ENCODE results near the gene MMP8. TPM values are rescaled to one million over a fixed set of nuclear protein-coding genes. Genes with fewer than 3 reads are reported as not detected.

Gene MMP8
- total RNA-seq, 2 experiments from 2014 or later: not detected

- peaks cover 10% of the 10 kb centered on the region for H3K27me3 Mint-ChIP-seq
- H3K27ac Mint-ChIP-seq: no peak overlapping the region
- ChIA-PET POLR2A (no interaction called here), CTCF (interaction anchor here (0.6 kb wide), 1 partner anchor 348 kb away, joined by 3 read pairs; no protein-coding TSS in a partner anchor)
- H3K36me3 Mint-ChIP-seq (ENCODE audit: low read depth): no peaks in the 10 kb centered on the region
- no peaks in the 10 kb centered on the region for H3K4me1 Mint-ChIP-seq
- no peak overlapping the region for H3K4me3 Mint-ChIP-seq
- no peaks in the 10 kb centered on the region for H3K9me3 Mint-ChIP-seq
- no peak for DNase-seq
Observed at GRCh38 chr11:102709201-102709945, 15.4 kb downstream of the MMP8 start.

- CTCF ChIA-PET: no interaction called here
- Mint-ChIP-seq H3K36me3 (ENCODE audit: low read depth) (no peaks in the 10 kb centered on the region), H3K4me3 (no peak overlapping the region)
Observed at GRCh38 chr11:102708654-102709053, 16.1 kb downstream of the MMP8 start.

GRCh38 chr11:102705626-102706025 lies 19.1 kb downstream of the MMP8 start, which contains the start of gene MMP27:
MMP27 (minus strand) TSS chr11:102705769; CDS start chr11:102705714, 55 bp downstream.
- Mint-ChIP-seq H3K27me3 (peaks cover 7% of the 10 kb centered on the region), H3K4me3 (no peak within 1 kb of the TSS), H3K27ac (no peak within 1 kb of the TSS), H3K36me3 (ENCODE audit: low read depth) (no peaks in the 10 kb centered on the region), H3K4me1 (no peaks in the 10 kb centered on the region), H3K9me3 (no peaks in the 10 kb centered on the region)
- POLR2A ChIA-PET: no interaction called here
- CTCF ChIA-PET: interaction anchor here (1.4 kb wide), 1 partner anchor 39 kb away, joined by 3 read pairs; no protein-coding TSS in a partner anchor
- no peak for DNase-seq

More at GRCh38 chr11:102708654-102709053, 16.1 kb downstream of the MMP8 start:
- Mint-ChIP-seq H3K9me3 (no peaks in the 10 kb centered on the region), H3K27ac (no peak overlapping the region), H3K4me1 (no peaks in the 10 kb centered on the region), H3K27me3 (peaks cover 12% of the 10 kb centered on the region)
- POLR2A ChIA-PET: no interaction called here
- DNase-seq: no peak

- H3K27me3 Mint-ChIP-seq: peaks cover 7% of the 10 kb centered on the region
- CTCF ChIA-PET: no interaction called here
- no peaks in the 10 kb centered on the region for H3K36me3 Mint-ChIP-seq (ENCODE audit: low read depth)
- POLR2A ChIA-PET: no interaction called here
- no peak for DNase-seq
- no peak overlapping the region for H3K4me3 Mint-ChIP-seq
- no peaks in the 10 kb centered on the region for H3K9me3 Mint-ChIP-seq
- no peaks in the 10 kb centered on the region for H3K4me1 Mint-ChIP-seq
- no peak overlapping the region for H3K27ac Mint-ChIP-seq
Observed at GRCh38 chr11:102704841-102705240, 19.9 kb downstream of the MMP8 start.

GRCh38 chr11:102703826-102704493 lies 20.8 kb downstream of the MMP8 start:
- ChIA-PET POLR2A (no interaction called here), CTCF (no interaction called here)
- peaks cover 7% of the 10 kb centered on the region for H3K27me3 Mint-ChIP-seq
- H3K4me3 Mint-ChIP-seq: no peak overlapping the region
- H3K36me3 Mint-ChIP-seq (ENCODE audit: low read depth): no peaks in the 10 kb centered on the region
- DNase-seq: no peak
- no peaks in the 10 kb centered on the region for H3K9me3 Mint-ChIP-seq
- H3K4me1 Mint-ChIP-seq: no peaks in the 10 kb centered on the region
- H3K27ac Mint-ChIP-seq: no peak overlapping the region

GRCh38 chr11:102695201-102695600 lies 29.6 kb downstream of the MMP8 start:
- Mint-ChIP-seq H3K4me3 (no peak overlapping the region), H3K27ac (no peak overlapping the region), H3K4me1 (no peaks in the 10 kb centered on the region), H3K27me3 (peaks cover 4% of the 10 kb centered on the region), H3K36me3 (ENCODE audit: low read depth) (no peaks in the 10 kb centered on the region), H3K9me3 (no peaks in the 10 kb centered on the region)
- ChIA-PET POLR2A (no interaction called here), CTCF (no interaction called here)
- DNase-seq: no peak

GRCh38 chr11:102685754-102686153 lies 39.0 kb downstream of the MMP8 start:
- CTCF ChIA-PET: interaction anchor here (1.2 to 1.9 kb wide), 2 partner anchors 20 to 22 kb away, joined by 3 to 7 read pairs; no protein-coding TSS in a partner anchor
- Mint-ChIP-seq H3K4me3 (no peak overlapping the region), H3K27me3 (peaks cover 12% of the 10 kb centered on the region)

GRCh38 chr11:102685338-102685737 lies 39.4 kb downstream of the MMP8 start:
- Mint-ChIP-seq H3K27ac (no peak overlapping the region), H3K4me3 (no peak overlapping the region), H3K9me3 (no peaks in the 10 kb centered on the region), H3K4me1 (no peaks in the 10 kb centered on the region), H3K36me3 (ENCODE audit: low read depth) (no peaks in the 10 kb centered on the region), H3K27me3 (peaks cover 12% of the 10 kb centered on the region)
- CTCF ChIA-PET: interaction anchor here (1.2 to 1.9 kb wide), 2 partner anchors 19 to 21 kb away, joined by 3 to 7 read pairs; no protein-coding TSS in a partner anchor
- DNase-seq: no peak
- POLR2A ChIA-PET: no interaction called here

More at GRCh38 chr11:102685754-102686153, 39.0 kb downstream of the MMP8 start:
- no peaks in the 10 kb centered on the region for H3K36me3 Mint-ChIP-seq (ENCODE audit: low read depth)
- H3K27ac Mint-ChIP-seq: no peak overlapping the region
- no peaks in the 10 kb centered on the region for H3K4me1 Mint-ChIP-seq
- POLR2A ChIA-PET: no interaction called here
- H3K9me3 Mint-ChIP-seq: no peaks in the 10 kb centered on the region
- DNase-seq: no peak

GRCh38 chr11:102683277-102683676 lies 41.5 kb downstream of the MMP8 start:
- Mint-ChIP-seq H3K27ac (no peak overlapping the region), H3K27me3 (peaks cover 15% of the 10 kb centered on the region), H3K9me3 (no peaks in the 10 kb centered on the region), H3K36me3 (ENCODE audit: low read depth) (no peaks in the 10 kb centered on the region), H3K4me3 (no peak overlapping the region), H3K4me1 (no peaks in the 10 kb centered on the region)
- no peak for DNase-seq
- CTCF ChIA-PET: interaction anchor here (1.7 kb wide), 1 partner anchor 17 kb away, joined by 5 read pairs; no protein-coding TSS in a partner anchor
- POLR2A ChIA-PET: no interaction called here

GRCh38 chr11:102680945-102681344 lies 43.8 kb downstream of the MMP8 start:
- CTCF ChIA-PET: no interaction called here
- POLR2A ChIA-PET: no interaction called here
- peaks cover 14% of the 10 kb centered on the region for H3K27me3 Mint-ChIP-seq
- H3K9me3 Mint-ChIP-seq: no peaks in the 10 kb centered on the region
- no peak overlapping the region for H3K27ac Mint-ChIP-seq
- H3K4me3 Mint-ChIP-seq: no peak overlapping the region
- no peak for DNase-seq
- H3K4me1 Mint-ChIP-seq: no peaks in the 10 kb centered on the region
- no peaks in the 10 kb centered on the region for H3K36me3 Mint-ChIP-seq (ENCODE audit: low read depth)

- CTCF ChIA-PET: interaction anchor here (1.3 kb wide), 1 partner anchor 12 kb away, joined by 4 read pairs; no protein-coding TSS in a partner anchor
- POLR2A ChIA-PET: no interaction called here
- H3K4me1 Mint-ChIP-seq: no peaks in the 10 kb centered on the region
- no peak overlapping the region for H3K27ac Mint-ChIP-seq
- no peaks in the 10 kb centered on the region for H3K36me3 Mint-ChIP-seq (ENCODE audit: low read depth)
- no peak for DNase-seq
- H3K27me3 Mint-ChIP-seq: peaks cover 12% of the 10 kb centered on the region
- H3K4me3 Mint-ChIP-seq: no peak overlapping the region
- H3K9me3 Mint-ChIP-seq: no peaks in the 10 kb centered on the region
Observed at GRCh38 chr11:102678022-102678421, 46.7 kb downstream of the MMP8 start.

- H3K27me3 Mint-ChIP-seq: peaks cover 8% of the 10 kb centered on the region
- no peaks in the 10 kb centered on the region for H3K36me3 Mint-ChIP-seq (ENCODE audit: low read depth)
- H3K27ac Mint-ChIP-seq: no peak overlapping the region
- H3K9me3 Mint-ChIP-seq: no peaks in the 10 kb centered on the region
- no peak for DNase-seq
- no peak overlapping the region for H3K4me3 Mint-ChIP-seq
- ChIA-PET POLR2A (no interaction called here), CTCF (interaction anchor here (1.8 kb wide), 1 partner anchor 9 kb away, joined by 8 read pairs; no protein-coding TSS in a partner anchor)
- H3K4me1 Mint-ChIP-seq: no peaks in the 10 kb centered on the region
Observed at GRCh38 chr11:102676084-102676483, 48.7 kb downstream of the MMP8 start.

GRCh38 chr11:102669664-102670063 lies 55.1 kb downstream of the MMP8 start:
- H3K27me3 Mint-ChIP-seq: peaks cover 7% of the 10 kb centered on the region
- H3K27ac Mint-ChIP-seq: no peak overlapping the region
- H3K4me1 Mint-ChIP-seq: no peaks in the 10 kb centered on the region
- H3K4me3 Mint-ChIP-seq: no peak overlapping the region
- ChIA-PET CTCF (interaction anchor here (0.8 kb wide), 1 partner anchor 56 kb away, joined by 3 read pairs; no protein-coding TSS in a partner anchor), POLR2A (no interaction called here)
- DNase-seq: no peak
- no peaks in the 10 kb centered on the region for H3K36me3 Mint-ChIP-seq (ENCODE audit: low read depth)
- H3K9me3 Mint-ChIP-seq: no peaks in the 10 kb centered on the region

Measured in activated CD4-positive, alpha-beta memory T cell treated with anti-CD3 and anti-CD28 coated beads, Interleukin-2, amount 10 ng/mL, durations not matched to agents 7 days and 5 days (primary cell).